GM19043 (cell line): ENCODE data around the gene DOK3.
A peak's percentile ranks its signal among the peaks of the same experiment; 100 is the strongest.

Source experiments
- ATAC-seq: cut with Tn5 transposase; IDR thresholded peaks from one replicate; pipeline ENCODE4 v1.9.1; 2021; ENCODE audit warnings: low read depth; ENCODE audit not compliant: unreplicated experiment

DOK3 gene

DNA sequence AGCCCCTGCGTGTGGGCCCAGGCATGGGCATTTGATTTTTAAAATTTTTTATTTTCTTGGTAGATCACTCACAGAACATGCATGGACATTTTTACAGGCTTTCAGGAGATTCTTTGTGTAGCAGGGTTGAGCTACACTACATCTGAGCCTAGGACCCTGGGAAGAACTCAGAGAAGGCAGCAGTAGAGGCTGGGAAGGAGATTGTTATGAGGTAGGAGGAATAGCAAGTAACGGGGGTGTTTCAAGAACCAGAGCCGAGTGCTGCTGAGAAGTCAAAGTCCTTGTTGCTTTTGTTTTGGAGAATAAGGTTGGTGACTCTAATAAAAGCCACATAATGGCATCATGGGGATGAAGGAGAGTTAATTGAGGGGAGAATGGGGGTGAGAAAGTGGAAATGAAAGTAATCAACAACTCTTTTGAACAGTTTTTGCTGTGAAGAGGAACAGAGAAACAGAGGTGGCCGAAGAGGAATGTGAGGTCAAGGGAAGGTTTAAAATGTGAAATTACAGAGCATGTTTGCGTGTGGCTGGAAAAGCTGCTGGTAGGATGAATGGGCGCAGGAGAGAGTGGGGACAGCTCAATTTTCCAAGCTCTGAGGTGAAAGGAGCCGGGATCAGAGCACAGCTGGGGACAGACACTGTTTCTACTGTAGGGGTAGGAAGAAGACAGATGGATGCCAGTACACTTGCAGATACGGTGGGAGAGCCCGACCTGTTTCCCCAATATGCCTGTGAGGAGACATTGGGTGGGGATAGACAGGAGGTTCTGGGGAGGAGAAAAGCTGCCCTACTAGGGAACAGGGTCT lies 7.5 kb downstream of the DOK3 start:
- ATAC-seq: no peak

DNA sequence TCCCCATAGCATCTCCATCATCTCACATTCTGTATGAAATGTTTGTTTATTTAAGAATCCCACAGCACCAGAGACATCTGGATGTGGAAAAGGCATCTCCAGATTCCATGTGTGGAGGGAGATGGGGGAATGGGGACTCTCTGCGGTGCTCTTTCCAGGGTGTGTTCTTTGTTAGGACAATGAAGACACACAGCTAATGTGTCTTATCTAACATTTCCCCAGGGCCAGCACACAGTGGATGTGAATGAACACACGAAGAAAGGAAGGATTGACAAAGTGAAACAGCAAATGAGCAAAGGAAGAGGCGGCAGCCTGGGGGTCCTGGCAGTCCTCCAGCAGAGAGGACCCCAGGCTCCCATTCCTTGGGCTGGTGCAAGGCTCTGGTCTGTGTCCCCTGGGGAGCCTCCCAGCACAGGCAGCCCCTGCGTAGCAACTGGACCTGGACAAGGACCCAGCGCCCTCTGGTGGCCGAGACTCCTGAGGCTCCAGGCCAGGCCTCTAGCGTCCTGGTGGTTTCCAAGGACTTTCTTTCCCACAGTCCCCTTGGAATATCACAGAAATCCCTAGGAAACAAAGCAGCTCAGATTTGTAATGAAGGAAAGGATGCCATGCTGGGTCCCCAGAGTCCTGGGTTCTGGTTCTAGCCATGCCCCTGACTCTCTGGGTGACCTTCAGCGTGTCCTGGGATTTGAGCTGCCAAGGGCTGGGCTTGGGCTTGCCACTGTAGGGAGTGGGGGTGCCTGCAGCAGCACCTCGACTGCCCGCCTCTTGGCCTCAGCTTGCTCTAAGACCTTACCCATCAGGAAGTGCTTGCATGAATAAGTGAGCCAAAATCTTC lies 8.7 kb downstream of the DOK3 start:
- no peak for ATAC-seq

DNA sequence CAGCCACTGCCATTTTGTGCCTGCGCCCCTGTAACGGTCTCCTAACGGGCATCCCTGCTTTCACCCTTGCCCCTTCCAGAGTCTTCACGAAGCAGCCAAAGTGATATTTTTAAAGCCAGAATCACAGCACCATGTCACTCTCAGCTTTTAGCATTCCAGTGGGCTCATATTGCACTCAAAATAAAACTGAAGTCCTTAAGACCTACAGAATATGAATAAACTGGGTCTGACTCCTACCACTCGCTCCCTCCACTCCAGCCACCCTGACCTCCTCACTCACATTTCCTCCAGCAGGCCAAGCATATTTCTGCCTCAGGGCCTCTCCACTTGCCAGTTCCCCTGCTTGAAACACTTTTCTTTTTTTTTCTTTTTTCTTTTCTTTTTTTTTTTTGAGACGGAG lies 9.8 kb downstream of the DOK3 start:
- ATAC-seq: no peak

DNA sequence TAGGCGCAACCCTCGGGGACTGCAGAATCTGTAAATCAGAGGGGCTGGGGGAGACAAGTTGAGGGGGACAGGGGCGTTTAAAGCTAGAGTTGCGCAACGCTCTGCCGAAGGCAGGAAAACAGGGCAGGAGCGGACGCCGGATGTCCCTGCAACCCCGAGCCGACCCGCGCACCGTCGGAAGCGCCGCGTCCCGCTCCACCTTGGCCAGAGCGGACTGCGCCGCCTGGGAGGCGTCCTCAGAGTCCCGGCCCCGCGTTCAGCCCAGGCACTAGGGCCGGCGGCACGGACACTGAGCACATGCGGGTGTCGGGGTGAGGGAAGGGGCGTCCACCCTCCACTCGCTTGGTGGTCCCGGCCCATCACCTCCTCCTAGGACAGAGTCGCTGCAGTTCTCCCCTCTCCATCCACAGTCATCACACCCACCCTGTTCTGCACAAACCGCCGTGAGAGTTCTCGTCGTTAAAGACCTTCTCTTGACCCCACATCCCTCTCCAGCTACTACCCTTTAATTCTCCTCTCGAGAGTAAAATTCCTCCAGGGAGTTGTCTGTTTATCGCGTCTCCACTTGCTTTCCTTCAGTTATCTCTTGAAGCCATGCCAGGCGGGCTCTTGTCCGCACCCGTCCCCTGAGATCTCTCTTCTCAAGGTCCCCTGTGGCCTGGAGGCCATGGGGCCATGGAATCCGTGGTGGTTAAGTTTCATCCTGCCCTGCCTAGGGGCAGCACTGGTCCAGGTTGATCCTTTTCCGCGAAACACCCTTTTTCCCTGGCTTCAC lies 11.4 kb downstream of the DOK3 start:
- no peak for ATAC-seq

DNA sequence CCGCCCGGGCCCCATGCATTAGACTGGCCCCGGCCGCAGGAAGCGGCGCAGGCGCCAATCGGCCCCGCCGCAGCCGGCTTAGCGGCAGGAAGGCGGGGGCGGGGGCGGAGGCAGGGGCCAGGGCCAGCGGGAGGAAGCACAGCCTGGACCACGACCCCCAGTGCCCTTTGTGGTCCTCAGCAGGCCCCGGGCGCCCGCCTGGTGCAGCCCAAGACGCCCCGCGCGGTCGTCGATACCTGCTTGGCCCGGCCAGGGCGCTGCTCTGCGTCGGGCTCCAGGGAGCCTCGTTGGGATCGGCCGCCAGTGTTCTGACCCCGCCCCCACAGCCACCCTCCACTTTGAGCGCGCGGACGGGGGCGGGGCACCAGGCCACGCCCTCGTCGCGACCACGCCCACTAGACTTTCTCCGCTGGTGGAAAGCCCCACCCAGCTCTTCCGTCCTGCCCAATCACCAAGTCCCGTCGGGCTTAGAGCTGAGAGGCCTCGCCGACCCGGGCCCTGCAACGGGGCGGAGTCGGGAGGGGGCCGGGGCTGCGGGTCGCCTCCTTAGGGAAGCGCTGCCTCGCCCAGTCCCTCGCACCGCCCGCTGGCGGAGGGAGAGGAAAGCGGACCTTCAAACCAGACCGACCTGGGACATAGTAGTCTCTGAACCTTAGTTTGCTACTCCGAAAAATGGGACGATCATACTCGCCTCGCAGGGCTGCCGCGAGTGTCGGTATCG lies 12.2 kb downstream of the DOK3 start, which contains the start of gene PDLIM7:
Gene PDLIM7, minus strand, starts transcription at position 313 of the 721 bp plus-strand sequence. CDS start 1,092 bp downstream, outside the sequence.
- ATAC-seq: peak; percentile 60

DNA sequence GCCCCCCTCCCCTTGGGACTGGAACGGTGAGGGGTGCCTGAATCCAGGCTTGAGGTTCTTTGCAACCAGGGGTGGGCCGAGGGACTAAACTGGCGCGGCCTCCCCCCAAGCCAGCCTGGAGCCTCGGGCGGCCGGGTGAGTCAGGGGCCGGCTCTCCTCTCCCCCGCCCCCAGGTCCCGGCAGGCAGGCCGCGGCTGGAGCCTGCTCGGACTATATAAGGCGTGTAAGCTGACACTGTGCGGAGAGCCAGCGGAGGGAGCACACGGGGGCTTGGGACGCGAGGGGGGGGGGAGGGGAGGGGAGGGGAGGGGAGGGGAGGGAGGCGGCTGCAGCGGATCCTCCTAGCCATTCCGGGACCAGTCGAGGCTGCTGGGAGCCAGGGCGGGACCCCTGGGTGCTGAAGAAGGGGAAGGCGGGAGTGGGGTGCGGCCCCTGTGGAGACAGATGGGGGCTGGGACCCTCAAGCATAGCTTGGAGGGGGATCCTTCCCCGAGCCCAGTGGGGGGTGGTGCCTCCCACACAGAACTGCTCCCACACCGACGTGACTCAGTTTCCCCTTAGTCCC lies 12.8 kb downstream of the DOK3 start:
- ATAC-seq: no peak

DNA sequence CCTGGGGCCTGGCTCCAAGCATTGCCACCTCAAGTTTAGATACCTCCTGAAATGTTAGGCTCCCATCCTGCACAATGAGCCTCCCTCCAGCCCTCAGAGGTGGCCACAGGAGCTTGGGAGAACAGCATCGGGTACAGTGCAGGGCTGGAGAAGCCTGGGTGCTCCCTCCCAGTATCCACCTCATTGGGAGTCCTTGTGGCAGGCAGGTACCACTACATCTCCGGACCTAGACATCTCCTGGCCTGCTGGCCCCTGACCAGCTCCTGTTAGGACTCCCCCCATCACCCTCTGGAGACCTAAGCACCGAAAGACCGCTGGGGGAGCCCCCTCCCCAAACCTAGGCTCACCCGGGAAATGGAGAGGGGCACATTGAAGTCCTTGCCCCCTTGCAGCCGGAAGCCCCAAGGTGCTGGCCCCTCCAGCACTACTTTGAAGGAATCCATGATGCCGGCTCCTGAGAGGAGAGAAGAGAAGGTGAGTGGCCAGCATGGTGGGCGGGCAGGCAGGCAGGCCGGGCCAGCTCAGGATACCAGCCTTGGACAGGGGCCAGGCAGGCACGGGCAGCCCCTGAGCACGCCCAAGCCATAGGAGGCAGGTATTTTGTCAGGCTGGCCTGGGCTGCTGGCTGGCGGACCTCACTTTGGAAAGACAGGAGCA lies 13.4 kb downstream of the DOK3 start:
- ATAC-seq: no peak

DNA sequence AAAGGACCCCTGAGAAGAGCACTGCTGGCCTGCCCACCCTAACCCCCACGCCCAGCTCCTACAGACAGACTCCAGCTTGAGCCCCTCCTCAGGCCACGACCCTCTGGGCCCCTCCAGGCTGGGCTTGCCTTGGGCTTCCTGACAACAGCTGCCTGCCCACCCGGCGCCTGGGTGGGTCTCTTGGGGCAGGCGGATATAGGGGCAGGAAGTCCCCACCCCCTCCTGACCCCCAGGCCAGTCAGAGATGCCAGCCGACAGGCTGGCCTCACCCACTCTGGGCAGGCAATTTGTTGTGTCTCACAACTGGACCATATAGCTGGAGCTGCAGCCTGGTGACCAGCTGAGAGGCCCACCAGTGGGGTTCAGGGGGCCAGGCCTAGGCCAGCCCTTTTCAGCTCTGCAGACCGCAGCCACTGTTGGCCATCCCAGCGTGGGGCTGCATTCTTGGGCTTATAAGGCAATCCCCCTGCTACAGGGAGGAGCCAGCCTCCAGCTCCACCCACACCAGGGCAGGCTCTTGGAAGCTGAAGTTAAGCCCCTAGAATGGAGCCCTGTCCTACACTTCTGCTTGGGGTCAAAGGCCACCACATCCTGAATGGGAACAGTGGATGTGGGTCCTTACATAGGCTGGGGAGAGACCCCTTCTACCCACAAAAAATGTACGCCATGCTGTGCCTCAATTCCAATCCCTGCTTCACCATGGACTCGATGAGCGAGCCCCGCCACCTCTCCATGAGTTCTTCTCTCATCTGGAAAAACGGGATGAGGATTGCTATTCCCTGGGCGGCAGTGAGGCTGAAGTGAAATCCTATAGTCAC lies 14.2 kb downstream of the DOK3 start:
- ATAC-seq: no peak

DNA sequence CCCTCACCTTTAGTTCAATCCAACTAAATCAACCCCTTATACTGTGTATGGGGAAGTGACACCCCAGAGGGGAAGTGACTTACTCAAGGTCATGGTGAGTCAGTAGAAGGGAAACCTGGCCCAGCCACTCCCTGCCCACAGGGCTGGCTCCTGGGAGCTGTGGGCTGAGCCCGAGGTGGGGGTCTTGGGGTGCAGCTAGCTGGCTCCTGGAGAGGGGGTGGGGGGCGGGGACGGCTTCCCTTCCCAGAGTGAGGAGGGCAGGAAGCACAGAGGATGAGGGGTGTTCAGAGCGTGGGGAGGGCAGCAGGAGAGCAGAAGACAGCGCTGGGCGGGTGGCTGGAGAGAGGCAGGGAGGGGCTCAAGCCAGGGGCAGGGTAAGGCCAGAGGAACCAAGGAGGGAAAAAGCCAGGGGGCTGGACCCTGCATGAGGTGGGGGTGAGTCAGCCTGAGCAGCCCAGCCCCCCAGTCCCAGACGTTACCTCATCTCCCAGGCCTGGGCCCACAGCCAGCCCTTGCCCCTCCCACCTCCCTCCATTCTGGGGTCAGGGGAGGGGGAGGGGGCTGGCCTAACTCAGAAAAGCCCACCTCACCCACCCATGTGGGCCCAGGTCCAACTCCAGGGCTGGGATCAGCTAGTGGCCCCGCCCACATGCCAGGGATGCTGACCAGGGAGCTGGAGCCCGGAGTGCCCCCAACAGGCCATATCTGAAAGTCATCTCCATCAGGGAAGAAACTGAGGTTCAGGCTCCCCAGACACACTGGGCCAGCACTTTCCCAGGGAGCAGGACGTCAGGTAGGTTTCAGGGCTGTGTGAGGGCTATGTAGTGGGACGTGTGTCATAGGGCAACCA lies 15.1 kb downstream of the DOK3 start:
- ATAC-seq: no peak

DNA sequence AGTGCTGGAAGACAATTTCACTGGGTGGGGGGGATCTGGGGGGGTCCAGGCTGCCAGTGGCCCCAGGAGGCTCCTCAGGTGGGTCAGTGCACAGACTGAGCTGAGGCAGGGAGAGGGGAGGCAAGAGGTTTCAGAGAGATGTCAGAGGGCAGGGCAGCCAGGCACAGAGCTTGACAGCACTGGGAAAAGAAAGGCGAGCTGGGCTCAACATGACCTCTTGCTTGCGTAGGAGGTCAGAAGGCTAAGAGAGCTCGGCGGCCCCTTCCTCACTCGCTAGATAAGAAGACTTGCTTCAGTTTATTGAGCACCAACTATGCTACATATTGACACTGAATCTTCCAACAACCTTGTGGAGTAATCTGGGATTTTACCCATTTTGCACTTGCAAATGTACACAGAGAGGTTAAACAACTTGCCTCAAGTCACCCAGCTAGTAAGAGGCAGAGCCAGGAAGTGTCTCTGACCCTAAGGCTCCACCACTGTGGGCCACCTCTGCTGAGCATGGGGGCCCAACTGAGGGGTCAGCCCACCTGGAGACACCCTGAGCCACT lies 15.8 kb downstream of the DOK3 start:
- no peak for ATAC-seq

DNA sequence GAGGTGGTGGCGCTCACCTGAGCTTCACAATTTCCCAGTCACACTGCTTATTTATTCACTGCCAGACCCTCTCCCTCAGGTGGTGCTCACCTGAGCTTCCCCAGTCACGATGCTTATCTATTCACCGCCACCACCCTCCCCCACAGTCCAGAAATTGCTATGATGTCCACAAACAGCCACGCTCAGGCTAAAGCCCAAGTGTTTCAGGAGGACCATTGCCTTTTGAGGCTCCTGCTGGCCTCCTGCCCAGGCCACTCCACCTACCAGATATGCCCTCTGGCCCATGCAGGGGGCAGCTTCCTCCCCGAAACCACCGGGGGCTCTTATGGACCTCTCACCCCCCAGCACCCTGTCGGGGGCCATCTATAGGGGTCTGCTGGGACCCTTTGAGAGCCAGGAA lies 16.8 kb downstream of the DOK3 start:
- ATAC-seq: no peak

DNA sequence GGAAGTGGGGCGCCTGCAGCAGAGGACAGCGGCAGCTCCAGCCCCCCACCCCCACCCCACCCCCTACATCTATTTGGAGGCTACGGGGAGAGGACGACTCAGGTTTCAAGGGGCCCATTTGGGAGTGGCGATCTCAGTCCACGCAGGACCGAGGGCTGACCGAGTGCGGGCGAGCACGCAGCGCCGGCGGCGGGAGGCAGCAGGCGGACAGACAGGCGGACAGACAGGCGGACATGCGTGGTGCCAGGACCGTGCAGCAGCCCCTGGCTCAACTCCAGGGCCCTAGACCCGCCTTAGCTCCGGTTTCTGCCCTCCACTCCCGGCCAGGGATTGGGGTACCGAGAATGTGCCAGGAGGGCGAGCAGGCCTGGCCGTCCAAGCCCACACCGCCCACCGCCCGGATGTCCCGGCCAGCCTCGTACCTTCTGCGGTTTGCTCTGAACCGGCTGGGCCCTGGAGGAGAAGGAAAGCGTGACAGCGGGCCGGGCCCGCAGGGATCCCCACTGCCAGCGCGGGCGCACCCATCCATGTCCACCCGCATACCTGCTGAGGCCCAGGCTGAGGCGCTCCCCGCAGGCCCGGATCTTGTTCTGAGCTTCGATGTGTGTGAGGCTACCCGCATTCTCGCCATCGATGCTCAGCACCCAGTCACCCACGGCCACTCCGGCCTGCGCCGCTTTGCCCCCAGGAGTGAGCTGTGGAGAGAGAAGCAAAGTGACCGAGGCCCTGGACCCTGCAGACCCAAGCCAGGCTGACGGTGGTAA lies 17.5 kb downstream of the DOK3 start:
- ATAC-seq: no peak

DNA sequence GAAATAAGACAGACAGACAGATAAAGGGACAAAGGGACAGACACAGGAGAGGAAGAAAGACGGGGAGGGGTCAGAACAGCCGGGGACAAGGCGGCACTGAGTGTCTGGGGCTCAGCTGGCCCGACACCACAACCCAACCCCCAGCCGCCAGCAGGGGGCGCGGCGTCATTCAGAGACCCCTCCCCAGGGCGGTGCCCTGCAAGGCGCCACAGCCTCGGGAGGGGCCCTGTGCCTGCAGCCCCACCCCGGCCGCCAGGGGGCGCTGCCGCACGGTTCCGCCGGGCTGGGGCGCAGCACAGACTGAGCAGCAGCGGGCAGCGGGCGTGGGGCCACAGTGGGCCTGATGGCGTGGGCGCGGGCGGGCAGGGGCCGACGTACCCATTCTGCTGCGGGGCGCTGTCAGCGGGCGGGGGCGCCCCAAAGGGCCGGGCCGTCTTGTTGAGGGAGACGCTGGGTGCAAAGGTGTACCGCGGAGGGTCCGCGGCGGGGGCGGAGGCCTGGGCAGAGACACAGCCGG lies 18.1 kb downstream of the DOK3 start:
- no peak for ATAC-seq

DNA sequence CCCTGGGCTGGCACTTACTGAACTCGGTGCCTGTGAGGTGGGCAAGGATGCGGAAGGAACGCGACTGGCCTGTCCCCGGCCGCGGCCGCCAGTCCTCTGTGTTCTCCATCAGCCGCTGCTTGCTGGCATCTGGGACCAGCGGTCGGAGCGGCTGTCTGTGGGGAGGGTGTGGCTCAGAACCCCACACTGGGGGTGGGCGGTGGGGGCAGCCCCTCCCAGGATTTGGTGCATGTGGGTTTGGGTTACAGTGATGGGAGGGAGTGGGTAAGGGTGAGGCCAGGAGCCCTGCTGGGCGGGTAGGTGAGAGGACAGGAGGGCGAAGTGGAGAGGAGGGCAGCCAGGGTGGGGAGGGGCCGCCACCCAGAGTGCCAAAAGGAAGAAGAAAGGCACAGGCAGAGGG lies 18.6 kb downstream of the DOK3 start:
- no peak for ATAC-seq

DNA sequence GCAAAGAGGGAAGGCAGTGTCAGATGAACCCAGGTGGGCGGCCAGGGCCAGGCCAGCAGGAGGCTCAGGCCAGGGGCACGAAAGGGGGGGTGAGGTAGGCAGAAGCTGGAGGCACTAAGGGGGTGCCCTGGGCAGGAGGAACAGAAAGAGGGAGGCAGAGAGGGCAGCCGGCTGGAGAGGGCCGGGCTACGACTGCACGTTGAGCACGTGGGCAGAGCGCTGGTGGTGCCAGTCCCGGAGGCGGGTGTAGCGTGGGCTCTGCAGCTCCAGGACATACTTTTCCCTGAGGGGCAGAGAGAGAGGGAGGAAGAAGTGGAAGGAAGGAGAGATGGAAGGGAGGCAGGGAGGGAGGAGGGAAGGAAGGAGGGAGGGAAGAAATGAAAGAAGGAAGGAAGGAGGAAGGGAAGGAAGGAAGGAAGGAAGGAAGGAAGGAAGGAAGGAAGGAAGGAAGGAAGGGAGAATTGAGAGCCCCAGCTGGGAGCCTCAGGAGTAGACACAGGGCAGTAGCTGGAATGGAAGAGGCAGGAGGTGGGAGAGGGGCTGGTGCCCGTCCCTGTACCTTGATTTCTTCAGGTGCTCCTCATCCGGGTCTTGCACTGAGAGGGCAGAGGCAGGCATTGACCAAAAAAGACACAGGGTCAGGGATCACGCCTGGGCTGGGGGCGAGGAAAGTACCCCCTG lies 19.2 kb downstream of the DOK3 start:
- ATAC-seq: no peak

DNA sequence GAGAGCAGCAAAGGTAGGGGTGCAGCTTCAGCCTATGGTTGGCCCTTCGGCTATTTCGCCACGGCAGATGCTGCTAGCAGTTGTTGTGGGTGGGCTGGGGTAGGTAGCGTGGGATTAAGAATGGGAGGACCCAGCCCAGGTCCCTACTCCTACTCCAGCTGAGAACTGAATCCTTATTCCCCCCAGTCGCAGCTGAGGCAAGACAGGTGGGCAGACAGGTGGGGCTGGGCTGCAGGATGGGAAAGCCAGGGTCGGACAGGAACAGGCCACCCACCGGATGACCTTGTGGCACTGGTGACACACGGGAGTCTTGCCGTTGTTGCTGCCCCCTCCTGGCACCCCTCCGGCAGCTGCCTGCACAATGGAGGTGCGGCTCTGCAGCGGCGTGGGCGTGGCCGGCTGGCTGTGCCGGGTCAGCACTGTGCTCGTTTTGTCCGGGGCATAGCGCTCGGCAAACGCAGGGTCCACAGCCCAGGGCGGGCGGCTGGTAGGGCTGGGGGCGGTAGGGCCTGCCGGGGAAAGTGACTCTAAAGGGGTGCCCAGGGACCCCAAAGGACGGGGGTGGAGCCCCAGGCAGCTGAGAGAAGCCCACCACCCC lies 20.4 kb downstream of the DOK3 start:
- no peak for ATAC-seq
